Measurements from ENCODE around the gene NDUFC2.
"Not testable (repeated sequence)": the region's sequence is repeated elsewhere in the genome, so short reads cannot be mapped to it uniquely, and the experiment has no call there.

Gene NDUFC2

DNA sequence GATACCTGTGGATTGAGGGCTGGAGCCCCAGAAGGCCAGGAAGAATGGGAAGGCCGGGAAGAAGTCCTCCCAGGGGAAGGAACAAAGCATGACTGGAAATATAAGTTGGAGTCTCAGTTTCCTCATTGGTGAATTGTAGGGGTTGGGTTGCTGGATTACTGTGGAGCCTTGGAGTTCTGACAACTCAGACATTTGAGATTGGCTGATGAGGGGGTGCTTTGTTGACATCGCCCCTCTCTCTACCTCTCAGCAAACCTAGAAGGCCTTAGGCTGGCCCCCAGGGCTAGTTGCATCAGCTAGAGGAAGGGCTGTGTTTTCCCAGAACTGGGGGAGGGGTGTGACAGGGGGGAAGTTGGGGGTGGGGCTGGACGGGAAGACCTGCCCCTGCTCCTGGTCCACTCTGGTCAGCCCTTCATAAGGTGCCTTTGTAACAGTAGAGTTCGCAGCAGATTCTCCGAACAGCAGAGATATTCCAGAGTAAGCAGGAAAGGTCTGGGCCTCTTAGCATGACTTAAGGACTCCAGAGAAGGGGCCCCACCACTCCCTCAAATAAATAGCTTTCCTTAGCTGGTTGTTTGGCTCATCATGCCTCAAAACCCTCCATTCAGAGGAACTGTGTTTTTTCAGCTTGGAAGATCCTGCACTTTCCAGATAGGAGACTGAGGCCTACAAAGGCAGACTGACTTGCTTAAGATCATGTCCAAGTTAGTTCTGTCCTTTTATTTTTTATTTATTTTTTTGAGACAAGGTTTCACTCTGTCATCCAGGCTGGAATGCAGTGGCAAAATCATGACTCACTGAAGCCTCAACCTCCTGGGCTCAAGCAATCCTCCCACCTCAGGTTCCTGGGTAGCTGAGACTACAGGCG, 28.5 kb downstream of the NDUFC2 start:
- DNase-seq: no peak

DNA sequence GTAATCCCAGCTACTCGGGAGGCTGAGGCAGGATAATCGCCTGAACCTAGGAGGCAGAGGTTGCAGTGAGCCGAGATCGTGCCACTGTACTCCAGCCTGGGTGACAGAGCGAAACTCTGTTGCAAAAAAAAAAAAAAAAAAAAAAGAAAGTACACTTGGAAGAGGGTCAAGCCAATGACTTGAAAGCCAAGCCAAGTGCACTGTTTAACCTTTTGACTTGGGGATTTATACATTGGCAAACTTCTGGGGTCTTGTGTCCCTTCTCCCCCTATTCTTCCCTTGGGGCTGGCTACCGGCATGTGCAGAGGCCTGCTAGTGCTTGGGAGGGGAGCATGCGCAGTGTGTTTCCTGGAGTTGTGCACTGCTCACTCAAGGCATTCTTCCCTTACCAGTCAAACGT, 30.3 kb downstream of the NDUFC2 start:
- DNase-seq: no peak

DNA sequence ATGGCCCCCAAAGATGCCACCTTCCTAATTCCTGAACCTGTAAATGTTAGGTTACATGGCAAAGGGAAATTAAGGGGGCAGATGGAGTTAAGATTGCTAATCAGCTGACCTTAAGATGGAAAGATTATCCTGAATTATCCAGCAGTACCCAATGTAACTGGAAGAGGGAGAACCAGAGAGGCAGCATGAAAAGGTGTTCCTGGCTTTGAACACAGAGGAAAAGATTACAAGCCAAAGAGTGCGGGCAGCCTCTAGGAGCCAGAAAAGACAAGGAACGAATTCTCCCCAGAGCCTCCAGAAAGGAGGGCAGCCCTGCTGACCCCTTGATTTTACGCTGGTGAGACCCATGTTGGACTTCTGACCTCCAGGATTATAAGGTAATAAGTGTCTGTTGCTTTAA, 31.1 kb downstream of the NDUFC2 start:
- DNase-seq: no peak

DNA sequence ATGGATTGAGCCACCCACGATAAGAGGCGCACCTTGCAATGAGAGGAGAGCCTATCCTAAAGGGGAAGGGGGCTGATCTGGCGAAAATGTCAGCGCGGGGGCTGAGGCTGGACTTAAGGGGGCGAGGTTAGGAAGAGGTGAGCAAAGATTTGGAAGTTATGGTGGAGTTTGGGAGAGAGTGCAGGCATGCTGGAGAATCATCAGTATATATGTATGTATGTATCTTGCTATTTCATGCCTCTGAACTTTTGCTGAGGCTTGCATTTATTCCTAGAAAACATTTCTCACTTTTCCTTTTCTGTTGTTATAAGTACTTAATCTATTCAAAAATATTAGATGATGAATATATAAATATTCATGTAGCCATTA, 33.2 kb downstream of the NDUFC2 start:
- DNase-seq: no peak

DNA sequence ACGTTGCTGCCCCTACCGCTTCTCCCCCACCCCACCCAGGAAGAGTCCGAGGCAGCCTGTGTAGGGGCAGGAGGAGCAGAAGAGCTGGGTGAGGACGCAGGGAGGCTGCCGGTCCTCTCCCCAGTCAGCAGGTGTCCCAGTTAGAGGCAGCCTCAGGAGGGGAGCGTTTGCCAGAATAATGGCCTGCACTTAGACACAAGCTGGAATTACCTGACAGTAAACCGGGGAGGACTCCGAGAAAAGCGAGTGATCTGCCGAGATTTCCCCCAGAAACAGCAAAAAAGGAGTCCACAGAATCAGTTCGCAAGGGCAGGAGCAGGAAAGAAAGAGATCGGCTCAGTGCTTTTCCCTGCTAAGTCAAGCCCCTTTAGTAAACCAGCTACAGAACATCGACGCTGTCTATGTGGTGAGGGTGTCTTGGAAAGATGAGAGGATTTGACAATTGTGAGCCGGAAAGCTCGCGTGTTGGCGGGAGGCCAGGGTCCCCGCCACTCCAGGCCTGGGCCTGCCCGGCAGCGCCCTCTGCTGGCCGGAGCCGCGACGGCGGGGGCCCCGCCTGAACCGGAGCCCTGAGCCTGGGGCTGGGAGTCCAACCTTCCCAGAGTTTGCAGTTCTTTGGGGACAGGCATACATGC, 33.7 kb downstream of the NDUFC2 start:
- DNase-seq: peak; percentile 77

DNA sequence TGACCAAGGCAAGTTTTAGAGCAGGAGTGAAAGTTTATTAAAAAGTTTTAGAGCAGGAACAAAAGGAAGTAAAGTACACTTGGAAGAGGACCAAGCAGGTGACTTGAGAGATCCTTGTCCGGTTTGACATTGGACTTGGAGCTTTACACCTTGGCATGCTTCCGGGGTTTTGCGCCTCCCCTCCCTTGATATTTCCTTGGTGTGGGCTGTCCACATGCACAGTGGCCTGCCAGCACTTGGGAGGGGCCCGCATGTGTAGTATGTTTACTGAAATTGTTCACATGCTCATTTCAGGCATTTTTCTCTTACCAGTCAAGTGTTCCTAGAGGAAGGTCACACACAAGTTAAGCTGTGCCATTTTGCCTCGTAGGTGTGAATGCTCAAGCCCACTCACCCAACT, 35.0 kb downstream of the NDUFC2 start:
- DNase-seq: no peak

DNA sequence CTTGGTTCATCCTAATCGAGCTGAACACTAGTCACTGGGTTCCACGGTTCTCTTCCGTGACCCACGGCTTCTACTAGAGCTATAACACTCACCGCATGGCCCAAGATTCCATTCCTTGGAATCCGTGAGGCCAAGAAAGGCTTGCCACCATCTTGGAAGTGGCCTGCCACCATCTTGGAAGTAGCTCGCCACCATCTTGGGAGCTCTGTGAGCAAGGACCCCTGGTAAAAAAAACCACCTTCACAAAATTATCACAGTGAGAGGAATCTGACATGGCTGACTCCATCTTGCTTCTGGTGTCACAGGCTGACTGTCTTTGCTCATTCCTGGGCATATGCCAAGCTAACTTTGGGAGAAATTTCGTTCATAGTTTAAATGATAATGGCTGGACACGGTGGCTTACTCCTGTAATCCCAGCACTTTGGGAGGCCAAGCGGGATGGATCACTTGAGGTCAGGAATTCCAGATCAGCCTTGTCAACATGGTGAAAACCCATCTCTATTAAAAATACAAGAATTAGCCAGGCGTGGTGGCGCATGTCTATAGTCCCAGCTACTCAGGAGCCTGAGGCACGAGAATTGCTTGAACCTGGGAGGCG, 37.7 kb downstream of the NDUFC2 start:
- no peak for DNase-seq

DNA sequence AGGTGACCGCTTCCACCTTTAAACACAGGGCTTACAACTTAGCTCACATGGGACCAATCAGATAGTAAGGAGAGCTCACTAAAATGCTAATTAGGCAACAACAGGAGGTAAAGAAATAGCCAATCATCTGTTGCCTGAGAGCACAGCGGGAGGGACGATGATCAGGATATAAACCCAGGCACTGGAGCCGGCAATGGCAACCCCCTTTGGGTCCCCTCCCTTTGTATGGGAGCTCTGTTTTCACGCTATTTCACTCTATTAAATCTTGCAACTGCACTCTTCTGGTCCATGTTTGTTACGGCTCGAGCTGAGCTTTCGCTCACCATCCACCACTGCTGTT, 38.3 kb downstream of the NDUFC2 start:
- not testable (repeated sequence) for DNase-seq

DNA sequence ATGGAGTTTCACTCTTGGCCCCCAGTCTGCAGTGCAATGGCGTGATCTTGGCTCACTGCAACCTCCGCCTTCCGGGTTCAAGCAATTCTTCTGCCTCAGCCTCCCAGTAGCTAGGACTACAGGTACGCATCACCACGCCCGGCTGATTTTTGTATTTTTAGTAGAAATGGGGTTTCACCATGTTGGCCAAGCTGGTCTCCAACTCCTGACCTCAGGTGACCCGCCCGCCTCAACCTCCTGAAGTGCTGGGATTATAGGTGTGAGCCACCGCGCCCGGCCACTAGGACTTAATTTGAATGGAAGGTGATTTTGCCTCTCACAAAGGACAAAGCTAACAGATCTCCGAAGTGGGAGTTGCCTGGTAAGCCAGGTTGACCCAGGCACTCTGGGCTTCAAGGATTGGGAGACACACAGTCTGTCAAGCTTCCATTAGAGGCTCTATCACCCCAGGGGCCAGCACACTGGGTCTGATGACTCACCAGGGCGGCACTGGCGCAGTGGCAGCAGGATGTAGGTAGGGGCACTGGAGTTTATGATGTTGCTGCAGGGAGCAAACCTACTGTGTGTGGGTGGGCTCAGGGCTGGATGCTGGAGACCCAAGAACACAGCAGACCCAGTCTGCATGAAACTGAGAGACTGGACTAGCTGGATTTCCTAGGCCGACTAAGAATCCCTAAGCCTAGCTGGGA, 38.8 kb downstream of the NDUFC2 start:
- peak; percentile 43 for DNase-seq

DNA sequence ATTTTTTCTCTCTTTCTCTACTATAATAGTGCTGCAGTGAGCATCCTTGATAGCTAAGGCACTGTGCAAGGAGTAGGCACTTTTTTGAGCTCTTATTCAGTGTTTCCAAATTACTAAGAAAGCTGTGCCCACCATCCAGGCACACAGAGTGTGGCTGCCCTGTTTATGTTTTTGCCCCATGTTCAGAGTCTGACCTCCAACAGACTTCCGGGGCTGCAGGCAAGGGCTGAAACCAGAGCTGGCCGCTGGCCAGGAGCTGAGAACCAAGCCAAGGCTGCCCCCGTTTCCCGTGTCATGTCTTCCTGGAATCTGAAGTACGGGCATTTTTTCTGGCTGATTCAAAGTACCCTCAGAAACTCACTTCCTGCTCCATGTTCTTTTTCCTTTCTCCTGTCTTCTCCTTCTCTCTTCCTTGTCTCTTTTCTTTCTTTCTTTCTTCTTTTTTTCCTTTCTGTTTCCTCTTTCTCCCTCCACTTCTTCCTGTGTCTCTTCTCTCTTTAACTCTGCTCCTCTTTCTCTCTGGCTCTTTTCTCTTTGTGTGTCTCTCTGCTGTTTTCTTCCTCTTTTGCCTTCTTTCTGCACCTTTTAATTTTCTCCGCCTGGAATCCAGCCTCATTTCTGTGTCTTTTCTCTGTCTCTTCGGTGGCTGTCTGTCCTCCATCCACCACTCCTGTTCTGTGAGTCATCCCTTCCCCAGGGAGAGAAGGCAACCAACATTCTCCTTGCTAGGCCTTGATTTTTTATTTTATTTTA, 39.6 kb downstream of the NDUFC2 start:
- peak; percentile 87 for DNase-seq

DNA sequence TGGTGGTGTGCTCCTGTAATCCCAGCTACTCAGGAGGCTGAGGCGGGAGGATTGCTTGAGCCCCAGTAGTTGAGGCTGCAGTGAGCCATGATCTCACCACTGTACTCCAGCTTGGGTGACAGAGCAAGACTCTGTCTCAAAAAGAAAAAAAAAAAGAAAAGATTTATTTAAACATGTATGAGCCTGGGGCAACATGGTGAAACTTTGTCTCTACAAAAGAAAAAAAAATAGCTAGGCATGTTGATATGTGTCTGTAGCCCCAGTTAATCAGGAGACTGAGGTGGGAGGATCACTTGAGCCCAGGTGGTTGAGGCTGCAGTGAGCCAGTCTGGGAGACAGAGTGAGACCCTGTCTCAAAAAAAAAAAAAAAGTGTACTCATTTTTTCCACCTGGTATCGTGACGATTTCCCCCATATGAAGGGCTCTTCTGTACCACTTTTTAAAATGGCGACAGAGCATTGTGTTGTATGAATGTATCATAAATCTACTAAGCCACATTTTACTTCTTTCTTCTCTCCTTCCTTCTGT, 40.2 kb downstream of the NDUFC2 start:
- no peak for DNase-seq

DNA sequence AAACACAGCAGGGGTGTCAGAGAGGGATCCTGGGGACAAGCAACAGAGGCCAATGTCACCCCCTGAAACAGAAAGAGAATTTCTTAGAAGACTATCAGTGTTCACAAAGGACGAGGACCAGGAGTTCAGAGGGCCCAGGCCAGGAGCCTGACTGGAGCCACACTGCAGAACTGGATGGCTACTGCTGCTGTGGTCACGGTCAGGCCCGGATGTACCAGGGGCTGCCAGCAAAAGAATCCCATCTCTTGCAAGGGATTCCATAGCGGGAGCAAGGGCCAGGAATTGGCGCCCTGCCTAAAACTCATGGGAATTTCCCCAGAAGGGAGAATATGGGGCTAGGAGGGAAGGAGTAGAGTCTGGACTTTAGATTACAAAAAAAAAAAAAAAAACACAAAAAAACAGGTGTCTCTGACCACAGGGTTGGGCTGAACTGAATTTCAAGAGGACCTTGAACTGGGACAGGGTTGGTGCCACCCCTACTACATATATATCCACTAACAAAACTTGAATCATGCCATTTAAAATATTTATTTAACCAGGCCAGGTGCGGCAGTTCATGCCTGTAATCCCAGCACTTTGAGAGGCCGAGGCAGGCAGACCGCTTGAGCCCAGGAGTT, 40.9 kb downstream of the NDUFC2 start:
- DNase-seq: no peak

DNA sequence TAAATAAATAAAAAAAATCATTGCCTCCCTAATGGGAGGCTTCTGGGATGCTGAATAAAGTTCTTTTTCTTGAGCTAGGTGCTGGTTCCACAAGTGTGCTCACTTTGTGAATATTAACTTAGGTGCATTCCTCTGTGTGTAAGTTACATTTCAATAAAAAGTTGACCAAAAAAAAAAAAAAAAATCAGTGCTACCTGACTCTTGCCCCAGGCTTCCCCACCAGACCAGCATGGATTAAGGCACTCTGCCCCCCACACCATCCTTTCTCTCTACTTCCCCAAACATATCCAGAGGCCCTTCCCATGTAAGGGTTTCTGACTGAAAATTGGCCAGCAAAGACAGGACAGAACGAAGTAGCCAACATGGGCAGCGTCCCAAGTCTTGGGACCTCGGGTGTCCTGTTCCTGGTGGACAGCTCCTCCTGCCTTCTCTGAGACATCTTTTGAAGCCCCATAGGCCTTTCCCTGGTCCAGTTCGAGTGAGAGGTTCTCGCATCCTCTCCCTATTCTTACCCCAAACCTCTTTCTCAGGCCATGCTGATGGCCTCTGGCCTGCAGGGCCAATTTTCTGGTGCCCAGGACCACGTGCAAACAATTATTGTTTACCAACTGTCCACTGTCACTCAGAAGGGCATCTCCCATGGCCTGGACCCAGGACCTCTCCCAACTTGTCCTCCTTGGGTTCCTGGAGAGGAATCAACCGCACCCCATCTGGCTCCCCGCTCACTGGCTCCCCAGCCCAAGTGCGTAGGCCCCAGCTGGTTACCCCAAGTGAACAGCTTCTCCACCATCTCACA, 41.6 kb downstream of the NDUFC2 start:
- DNase-seq: no peak

DNA sequence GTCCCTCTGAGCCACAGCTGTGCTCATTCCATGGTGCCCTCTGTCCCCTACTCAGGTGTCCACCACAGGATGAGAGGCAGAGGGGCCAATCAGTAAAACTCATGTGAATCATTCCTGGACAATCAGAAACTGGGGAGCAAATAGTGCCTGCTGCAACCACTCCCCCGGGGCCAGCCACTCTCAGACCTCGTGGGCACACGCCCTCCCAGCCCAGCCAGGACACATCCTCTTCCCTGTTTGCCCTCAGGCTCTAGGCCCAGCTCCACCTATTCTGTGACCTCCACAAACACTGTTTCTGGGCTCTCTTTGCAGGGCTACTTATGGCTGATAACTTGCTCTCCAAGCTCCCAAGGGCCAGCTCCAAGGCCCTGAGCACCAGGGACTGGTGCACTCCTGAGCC, 42.6 kb downstream of the NDUFC2 start:
- no peak for DNase-seq

DNA sequence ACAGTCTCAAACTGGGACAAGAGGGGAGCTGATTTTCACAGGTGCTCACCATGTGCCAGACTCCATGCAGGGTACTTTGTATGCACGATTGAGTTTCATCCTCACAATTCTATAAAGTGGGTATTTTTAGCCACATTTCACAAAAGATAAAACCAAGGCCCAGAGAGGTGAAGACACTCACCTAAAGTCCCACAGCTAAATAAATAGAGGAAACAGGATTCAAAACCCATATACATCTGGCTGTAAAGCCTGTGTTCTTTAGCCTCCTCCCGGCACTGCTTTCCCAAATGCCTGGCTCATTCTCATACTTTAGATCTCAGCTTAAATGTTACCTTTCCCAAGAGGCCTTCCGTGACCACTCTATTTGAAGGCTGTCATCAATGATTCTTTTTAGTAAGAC, 43.3 kb downstream of the NDUFC2 start:
- no peak for DNase-seq

DNA sequence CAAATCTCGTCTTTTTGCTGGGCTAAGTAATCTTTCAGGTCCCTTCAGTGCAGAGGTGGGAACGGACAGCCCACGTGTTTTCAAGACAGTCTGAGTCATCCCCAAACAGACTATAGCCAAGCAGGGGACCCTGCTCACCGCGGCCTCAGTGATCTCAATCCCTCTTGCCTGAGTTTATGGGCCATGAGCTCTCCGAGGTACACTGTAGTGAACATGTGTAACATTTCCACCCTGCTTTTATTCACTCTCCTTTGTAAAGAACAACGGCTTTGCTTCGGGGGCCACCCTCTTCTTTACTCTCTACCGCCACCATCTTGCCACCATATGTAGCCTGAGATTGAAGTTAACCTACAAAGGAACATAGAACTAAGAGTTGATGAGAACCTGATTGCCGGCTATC, 45.0 kb downstream of the NDUFC2 start:
- DNase-seq: no peak

DNA sequence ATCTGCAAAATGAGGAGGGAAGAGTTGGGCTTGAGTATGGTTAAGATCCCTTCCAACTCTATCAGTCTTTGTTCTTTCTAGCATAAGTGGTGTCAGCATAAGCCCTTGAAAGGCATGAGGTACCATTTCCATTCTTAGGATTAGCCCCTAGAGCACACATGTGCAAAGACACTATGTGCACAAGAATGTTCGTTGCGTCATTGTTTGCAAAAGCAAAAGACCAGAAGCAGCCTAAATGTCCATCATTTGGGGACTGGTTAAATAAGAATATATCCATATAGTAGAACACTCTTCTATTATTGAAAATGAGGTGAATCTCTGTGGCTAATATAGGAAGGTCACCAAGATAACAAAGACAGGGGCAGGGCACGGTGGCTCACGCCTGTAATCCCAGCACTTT, 46.6 kb downstream of the NDUFC2 start:
- no peak for DNase-seq

DNA sequence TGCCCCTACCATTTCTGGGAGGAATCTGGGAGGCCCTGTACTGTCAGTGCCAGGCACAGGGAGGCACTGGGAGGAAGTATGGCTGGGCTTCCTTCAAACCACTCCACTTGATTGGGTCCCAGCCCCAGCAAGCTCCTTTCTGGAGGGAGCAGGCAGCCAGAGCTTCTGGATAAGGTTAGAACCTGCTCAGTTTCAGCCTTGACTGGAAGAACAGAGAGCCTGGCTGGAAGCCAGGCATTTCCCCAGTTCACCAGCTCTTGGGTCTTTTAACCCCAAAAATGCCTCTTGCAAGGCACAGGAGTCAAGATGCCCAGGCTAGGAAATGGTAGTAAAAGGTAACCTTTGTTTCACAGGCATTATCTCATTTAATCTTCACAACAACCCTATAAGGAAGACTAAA, 47.6 kb downstream of the NDUFC2 start:
- no peak for DNase-seq

DNA sequence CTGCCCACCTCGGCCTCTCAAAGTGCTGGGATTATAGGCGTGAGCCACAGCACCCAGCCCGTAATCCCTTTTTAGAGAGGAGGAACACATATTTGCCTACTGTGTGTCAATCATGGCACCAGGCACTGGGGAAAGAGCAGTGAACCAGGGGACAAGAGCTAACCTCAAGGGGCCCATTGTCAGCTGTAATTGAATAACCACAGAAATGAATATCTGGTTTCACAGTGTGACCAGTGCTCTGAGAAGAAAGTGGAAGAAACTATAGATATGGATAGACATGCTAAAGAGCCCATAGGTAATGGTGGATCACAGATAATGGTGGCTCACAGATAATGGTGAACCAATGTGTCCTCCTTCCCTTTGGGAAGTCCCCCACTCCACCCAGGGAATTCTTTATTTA, 48.0 kb downstream of the NDUFC2 start:
- DNase-seq: peak; percentile 20

DNA sequence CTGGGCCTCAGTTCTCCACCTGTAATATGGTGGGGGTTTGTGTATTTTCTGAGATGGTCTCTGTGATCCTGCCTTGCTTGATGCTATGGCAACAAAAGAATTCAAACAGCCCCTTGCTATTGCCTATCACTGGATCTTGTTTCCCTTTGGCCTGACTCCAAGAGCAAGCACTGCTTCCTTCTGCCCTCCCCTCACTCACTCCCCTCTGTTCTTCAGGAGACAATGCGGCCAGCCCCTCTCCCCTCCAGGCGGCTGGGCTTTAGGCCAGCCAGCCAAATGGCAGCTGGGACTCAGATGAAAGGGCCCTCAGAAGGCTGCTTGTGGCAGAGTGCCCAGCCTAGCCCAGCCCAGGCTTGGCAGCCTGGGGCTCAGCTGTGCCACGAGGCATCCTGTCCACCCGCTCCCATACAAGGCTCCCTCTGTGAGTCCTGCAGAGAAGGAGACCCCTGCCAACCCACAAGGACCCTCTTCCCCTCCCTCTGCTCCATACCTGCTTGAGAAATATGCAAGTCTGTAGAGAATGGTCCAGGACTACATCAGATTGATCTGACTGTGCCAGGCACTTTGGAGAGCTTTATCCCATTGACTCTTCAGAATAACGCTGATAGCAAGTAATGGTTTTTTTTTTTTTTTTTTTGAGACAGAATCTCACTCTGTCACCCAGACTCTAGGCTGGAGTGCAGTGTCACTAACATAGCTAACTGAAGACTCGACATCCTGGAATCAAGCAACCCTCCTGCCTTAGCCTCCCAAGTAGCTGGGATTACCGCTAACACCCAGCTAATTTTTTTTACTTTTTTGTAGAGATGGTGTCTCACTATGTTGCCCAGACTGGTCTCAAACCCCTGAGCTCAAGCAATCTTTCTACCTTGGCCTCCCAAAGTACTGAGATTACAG, 49.0 kb downstream of the NDUFC2 start:
- DNase-seq: peak; percentile 68

Data from hematopoietic multipotent progenitor cell treated with erythropoietin and hydrocortisone succinate and interleukin-3 and kit ligand, for 4 days (in vitro differentiated cells).